CD4-positive, alpha-beta T cell (primary cell): ENCODE data around the gene ELOVL3. TPM values are rescaled to one million over a fixed set of nuclear protein-coding genes. Genes with fewer than 3 reads are reported as not detected.
A peak's percentile ranks its signal among the peaks of the same experiment; 100 is the strongest.

Experiments used
- ATAC-seq: fragments of 200-7000 bp; cut with Tn5 transposase; one replicate; pipeline ENCODE4 v1.10.0; 2022; ENCODE audit warnings: mild to moderate bottlenecking; ENCODE audit not compliant: poor library complexity
- CTCF ChIA-PET: fragments of 350-600 bp; sonication (Branson Sonifier 250); formaldehyde crosslinking; loops from one replicate; lab custom pipeline; 2021; ENCODE audit warnings: antibody characterized with exemption, inconsistent platforms; lab: Charles Lee
- POLR2A ChIA-PET: fragments of 350-600 bp; sonication (Branson Sonifier 250); formaldehyde crosslinking; loops from one replicate; lab custom pipeline; 2021; ENCODE audit warnings: antibody characterized with exemption, inconsistent platforms; lab: Charles Lee
- DNase-seq, 14 experiments: peaks; one replicate each; pipeline ENCODE4 v3.0.0-alpha.2; 2013 to 2020; ENCODE audit warnings: mixed read lengths in 2 of 14
- H3K27ac ChIP-seq, 2 donors: one replicate each; pipeline versions ENCODE4 v1.5.1 to v1.7.0; 2013; ENCODE audit warnings: low read length in 2 of 2, low read depth in 1 of 2, mild to moderate bottlenecking in 1 of 2
- H3K27me3 ChIP-seq, 2 experiments: 1 replicate in 1 of 2; 2 replicates in 1 of 2; pipeline versions ENCODE4 v1.6.1 to v1.7.0; 2013; ENCODE audit warnings: low read length in 2 of 2, control low read depth in 1 of 2, mild to moderate bottlenecking in 1 of 2, moderate library complexity in 1 of 2; ENCODE audit not compliant: insufficient read depth in 2 of 2, control insufficient read depth in 1 of 2
- H3K36me3 ChIP-seq: one replicate; pipeline ENCODE4 v1.6.1; 2013; ENCODE audit warnings: low read length, control low read depth; ENCODE audit not compliant: insufficient read depth
- H3K4me1 ChIP-seq: one replicate; pipeline ENCODE4 v1.6.1; 2013; ENCODE audit warnings: low read length, control low read depth; ENCODE audit not compliant: insufficient read depth
- H3K4me3 ChIP-seq: one replicate; pipeline ENCODE4 v1.5.1; 2013; ENCODE audit warnings: mild to moderate bottlenecking, low read length, moderate library complexity
- H3K9me3 ChIP-seq, 2 experiments: 1 replicate in 1 of 2; 2 replicates in 1 of 2; pipeline versions ENCODE4 v1.6.1 to v1.7.0; 2013; ENCODE audit warnings: low read length in 2 of 2, mild to moderate bottlenecking in 2 of 2, control low read depth in 1 of 2, moderate library complexity in 1 of 2; ENCODE audit not compliant: control insufficient read depth in 1 of 2, insufficient read depth in 1 of 2
- H3K27ac Mint-ChIP-seq: one replicate; pipeline ENCODE4 v1.8.0; 2020; ENCODE audit warnings: mixed read lengths
- H3K27me3 Mint-ChIP-seq: one replicate; pipeline ENCODE4 v1.8.0; 2021; ENCODE audit warnings: mixed read lengths
- H3K36me3 Mint-ChIP-seq: one replicate; pipeline ENCODE4 v1.8.0; 2021; ENCODE audit warnings: low read depth, mixed read lengths
- H3K4me1 Mint-ChIP-seq: one replicate; pipeline ENCODE4 v1.8.0; 2021; ENCODE audit warnings: low read depth, mixed read lengths
- H3K4me3 Mint-ChIP-seq: one replicate; pipeline ENCODE4 v1.8.0; 2020; ENCODE audit warnings: mild to moderate bottlenecking, mixed read lengths
- H3K9me3 Mint-ChIP-seq: one replicate; pipeline ENCODE4 v1.8.0; 2020; ENCODE audit warnings: mixed read lengths
- intact Hi-C, 2 experiments: fragments of 100-400 bp; cut with DNase I in 1 of 2; cut with micrococcal nuclease in 1 of 2; formaldehyde crosslinking; loops; one replicate each; pipeline versions ENCODE4 v1.15.1 to v1.9.0; 2023 to 2025; cut with DNase I, micrococcal nuclease
- total RNA-seq, 174 experiments: library from RNA in 2 of 174; stranded (reverse) in 2 of 174; gene quantifications; one replicate each; pipeline ENCODE4 v1.2.3 and lab custom pipeline; 2021 to 2026
- TF ChIP-seq, protein P1 (sequence below): fragments of 200-600 bp; IDR thresholded peaks from one replicate; pipeline ENCODE4 v1.8.0; 2022; ENCODE audit warnings: antibody characterized with exemption, mild to moderate bottlenecking

ELOVL3 gene
- total RNA-seq, 2 experiments from 2014 or later: not detected

GRCh38 chr10:102240467-102241031, 14.4 kb downstream of the ELOVL3 start:
- peak overlapping the region; percentile 41 for H3K4me3 ChIP-seq
- ATAC-seq: no peak
- Mint-ChIP-seq H3K4me3 (peak overlapping the region; percentile 52), H3K27ac (no peak overlapping the region), H3K27me3 (peaks cover 70% of the 10 kb centered on the region), H3K9me3 (no peaks in the 10 kb centered on the region), H3K4me1 (peaks cover 27% of the 10 kb centered on the region), H3K36me3 (peaks cover 6% of the 10 kb centered on the region)
- CTCF ChIA-PET: interaction anchor here (3.6 kb wide), 1 partner anchor 10 kb away, joined by 35 read pairs; no protein-coding TSS in a partner anchor
- no peak overlapping the region for H3K27ac ChIP-seq
- POLR2A ChIA-PET: interaction anchor here (0.6 to 1.9 kb wide), 2 partner anchors 10 to 92 kb away, joined by 3 to 13 read pairs; no protein-coding TSS in a partner anchor
- peaks cover 0 to 9% of the 10 kb centered on the region in 2 experiments for H3K9me3 ChIP-seq
- H3K4me1 ChIP-seq: peaks cover 29% of the 10 kb centered on the region
- TF ChIP-seq, protein P1, sequence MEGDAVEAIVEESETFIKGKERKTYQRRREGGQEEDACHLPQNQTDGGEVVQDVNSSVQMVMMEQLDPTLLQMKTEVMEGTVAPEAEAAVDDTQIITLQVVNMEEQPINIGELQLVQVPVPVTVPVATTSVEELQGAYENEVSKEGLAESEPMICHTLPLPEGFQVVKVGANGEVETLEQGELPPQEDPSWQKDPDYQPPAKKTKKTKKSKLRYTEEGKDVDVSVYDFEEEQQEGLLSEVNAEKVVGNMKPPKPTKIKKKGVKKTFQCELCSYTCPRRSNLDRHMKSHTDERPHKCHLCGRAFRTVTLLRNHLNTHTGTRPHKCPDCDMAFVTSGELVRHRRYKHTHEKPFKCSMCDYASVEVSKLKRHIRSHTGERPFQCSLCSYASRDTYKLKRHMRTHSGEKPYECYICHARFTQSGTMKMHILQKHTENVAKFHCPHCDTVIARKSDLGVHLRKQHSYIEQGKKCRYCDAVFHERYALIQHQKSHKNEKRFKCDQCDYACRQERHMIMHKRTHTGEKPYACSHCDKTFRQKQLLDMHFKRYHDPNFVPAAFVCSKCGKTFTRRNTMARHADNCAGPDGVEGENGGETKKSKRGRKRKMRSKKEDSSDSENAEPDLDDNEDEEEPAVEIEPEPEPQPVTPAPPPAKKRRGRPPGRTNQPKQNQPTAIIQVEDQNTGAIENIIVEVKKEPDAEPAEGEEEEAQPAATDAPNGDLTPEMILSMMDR: no peak
- DNase-seq: no peak
- intact Hi-C loops: loop anchor here in 1 of 2 experiments (5.0 kb wide), 3 partner anchors 88 to 888 kb away; partner anchors contain the start of genes ACTR1A, BTRC, NOLC1 and SUFU
- H3K36me3 ChIP-seq: no peaks in the 10 kb centered on the region
- peaks cover 28 to 29% of the 10 kb centered on the region in 2 experiments for H3K27me3 ChIP-seq

DNA sequence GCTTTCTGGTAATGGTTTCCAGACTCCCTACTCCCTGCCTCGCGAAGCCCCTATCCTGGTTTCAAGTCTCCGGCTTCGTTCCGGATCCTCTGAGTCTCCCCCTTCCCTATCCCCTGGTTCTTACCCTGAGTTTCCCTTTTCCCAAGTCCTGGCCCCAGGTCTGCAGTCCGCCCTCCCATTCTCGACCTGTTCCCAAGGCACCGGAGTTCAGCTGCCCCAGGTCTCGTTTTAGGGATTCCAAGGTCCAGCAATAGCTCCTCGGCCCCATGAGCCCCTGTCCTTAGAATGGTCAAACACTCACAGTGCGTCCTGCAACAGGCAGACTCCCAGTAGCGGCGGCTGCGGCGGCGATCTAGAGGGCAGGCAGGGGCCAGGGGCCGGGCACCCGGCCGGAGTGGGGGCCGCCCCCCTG, 14.9 kb downstream of the ELOVL3 start:
- Histone ChIP-seq H3K36me3 (no peaks in the 10 kb centered on the region), H3K27ac (no peak overlapping the region), H3K9me3 (peaks cover 0 to 9% of the 10 kb centered on the region in 2 experiments), H3K4me1 (peaks cover 32% of the 10 kb centered on the region), H3K27me3 (peaks cover 28 to 29% of the 10 kb centered on the region in 2 experiments), H3K4me3 (peak overlapping the region; percentile 41)
- H3K4me3 Mint-ChIP-seq: peak overlapping the region; percentile 52
- DNase-seq (peak in 1 of 14 experiments; percentile 10), ATAC-seq (no peak)
- H3K27ac Mint-ChIP-seq: no peak overlapping the region
- CTCF ChIA-PET: interaction anchor here (3.6 kb wide), 1 partner anchor 10 kb away, joined by 35 read pairs; no protein-coding TSS in a partner anchor
- no peaks in the 10 kb centered on the region for H3K9me3 Mint-ChIP-seq
- H3K36me3 Mint-ChIP-seq: peaks cover 9% of the 10 kb centered on the region
- POLR2A ChIA-PET: interaction anchor here (0.6 to 1.9 kb wide), 2 partner anchors 11 to 92 kb away, joined by 3 to 13 read pairs; no protein-coding TSS in a partner anchor
- peaks cover 66% of the 10 kb centered on the region for H3K27me3 Mint-ChIP-seq
- intact Hi-C loops: loop anchor here in 1 of 2 experiments (5.0 kb wide), 3 partner anchors 89 to 889 kb away; partner anchors contain the start of genes ACTR1A, BTRC, NOLC1 and SUFU
- TF ChIP-seq, protein P1: no peak
- peaks cover 29% of the 10 kb centered on the region for H3K4me1 Mint-ChIP-seq

DNA sequence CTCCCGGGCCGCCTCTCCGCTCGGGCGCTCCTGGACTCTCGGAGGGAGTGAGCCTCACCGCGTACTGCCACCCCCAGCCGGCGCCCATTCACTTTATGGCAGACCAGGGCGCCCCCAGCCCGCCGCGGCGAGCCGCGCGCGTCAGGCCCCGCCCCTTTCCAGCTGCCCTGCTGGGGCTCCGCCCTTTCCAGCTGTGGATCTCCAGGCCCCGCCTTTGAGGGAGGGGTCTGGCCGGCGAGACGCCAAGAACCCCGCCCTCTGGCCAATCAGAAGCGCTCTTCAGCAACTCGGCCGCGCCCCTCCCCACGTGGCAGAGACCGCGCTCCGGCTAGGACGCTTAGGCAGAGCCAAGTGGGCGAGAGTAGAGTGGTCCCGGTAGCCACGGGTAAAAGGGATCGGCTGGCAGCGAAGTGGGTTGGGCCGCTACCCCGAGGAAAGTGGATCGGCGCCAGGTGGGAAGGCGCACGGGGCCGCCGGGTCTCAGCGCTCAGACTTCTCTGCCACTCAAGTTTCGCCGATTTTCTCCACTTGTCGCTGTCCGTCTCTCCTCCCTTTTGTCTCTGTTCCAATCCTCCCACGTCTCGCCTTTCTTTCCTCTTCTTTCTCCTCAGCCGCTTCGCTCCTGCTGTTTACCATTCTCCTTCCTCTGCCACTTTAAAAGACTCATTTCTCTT, 15.5 kb downstream of the ELOVL3 start, which contains the start of gene PITX3:
PITX3 (minus strand) TSS at position 69 of the 674 bp plus-strand sequence. CDS start 9,432 bp downstream, outside the sequence.
- POLR2A ChIA-PET: interaction anchor here (1.9 kb wide), 1 partner anchor 11 kb away, joined by 13 read pairs; no protein-coding TSS in a partner anchor
- CTCF ChIA-PET: interaction anchor here (0.6 to 3.6 kb wide), 2 partner anchors 11 to 72 kb away, joined by 3 to 35 read pairs; no protein-coding TSS in a partner anchor
- Histone ChIP-seq H3K27ac (no peak within 1 kb of the TSS), H3K36me3 (no peaks in the 10 kb centered on the region), H3K27me3 (peaks cover 28 to 29% of the 10 kb centered on the region in 2 experiments), H3K4me3 (peak within 1 kb of the TSS; percentile 52), H3K4me1 (peaks cover 38% of the 10 kb centered on the region), H3K9me3 (peaks cover 0 to 9% of the 10 kb centered on the region in 2 experiments)
- ATAC-seq (peak; percentile 55), DNase-seq (peak; percentile 68 to 96 (median 82))
- no peak within 1 kb of the TSS for H3K27ac Mint-ChIP-seq
- peaks cover 34% of the 10 kb centered on the region for H3K4me1 Mint-ChIP-seq
- H3K36me3 Mint-ChIP-seq: peaks cover 9% of the 10 kb centered on the region
- peak within 1 kb of the TSS; percentile 70 for H3K4me3 Mint-ChIP-seq
- peaks cover 64% of the 10 kb centered on the region for H3K27me3 Mint-ChIP-seq
- no peaks in the 10 kb centered on the region for H3K9me3 Mint-ChIP-seq
- intact Hi-C loops: loop anchor here in 1 of 2 experiments (5.0 kb wide), 3 partner anchors 89 to 889 kb away; partner anchors contain the start of genes ACTR1A, BTRC, NOLC1 and SUFU
- TF ChIP-seq, protein P1: no peak
